CD4-positive, alpha-beta T cell (primary cell): Measurements from ENCODE around the gene MITF. TPM values are rescaled to one million over a fixed set of nuclear protein-coding genes. Genes with fewer than 3 reads are reported as not detected.

ENCODE experiments used
- ATAC-seq: fragments of 200-7000 bp; cut with Tn5 transposase; one replicate; pipeline ENCODE4 v1.10.0; 2022; ENCODE audit warnings: mild to moderate bottlenecking; ENCODE audit not compliant: poor library complexity
- CTCF ChIA-PET: fragments of 350-600 bp; sonication (Branson Sonifier 250); formaldehyde crosslinking; loops from one replicate; lab custom pipeline; 2021; ENCODE audit warnings: antibody characterized with exemption, inconsistent platforms; lab: Charles Lee
- POLR2A ChIA-PET: fragments of 350-600 bp; sonication (Branson Sonifier 250); formaldehyde crosslinking; loops from one replicate; lab custom pipeline; 2021; ENCODE audit warnings: antibody characterized with exemption, inconsistent platforms; lab: Charles Lee
- DNase-seq, 14 experiments: peaks; one replicate each; pipeline ENCODE4 v3.0.0-alpha.2; 2013 to 2020; ENCODE audit warnings: mixed read lengths in 2 of 14
- H3K27ac ChIP-seq, 2 donors: one replicate each; pipeline versions ENCODE4 v1.5.1 to v1.7.0; 2013; ENCODE audit warnings: low read length in 2 of 2, low read depth in 1 of 2, mild to moderate bottlenecking in 1 of 2
- H3K27me3 ChIP-seq, 2 experiments: 1 replicate in 1 of 2; 2 replicates in 1 of 2; pipeline versions ENCODE4 v1.6.1 to v1.7.0; 2013; ENCODE audit warnings: low read length in 2 of 2, control low read depth in 1 of 2, mild to moderate bottlenecking in 1 of 2, moderate library complexity in 1 of 2; ENCODE audit not compliant: insufficient read depth in 2 of 2, control insufficient read depth in 1 of 2
- H3K36me3 ChIP-seq: one replicate; pipeline ENCODE4 v1.6.1; 2013; ENCODE audit warnings: low read length, control low read depth; ENCODE audit not compliant: insufficient read depth
- H3K4me1 ChIP-seq: one replicate; pipeline ENCODE4 v1.6.1; 2013; ENCODE audit warnings: low read length, control low read depth; ENCODE audit not compliant: insufficient read depth
- H3K4me3 ChIP-seq: one replicate; pipeline ENCODE4 v1.5.1; 2013; ENCODE audit warnings: mild to moderate bottlenecking, low read length, moderate library complexity
- H3K9me3 ChIP-seq, 2 experiments: 1 replicate in 1 of 2; 2 replicates in 1 of 2; pipeline versions ENCODE4 v1.6.1 to v1.7.0; 2013; ENCODE audit warnings: low read length in 2 of 2, mild to moderate bottlenecking in 2 of 2, control low read depth in 1 of 2, moderate library complexity in 1 of 2; ENCODE audit not compliant: control insufficient read depth in 1 of 2, insufficient read depth in 1 of 2
- H3K27ac Mint-ChIP-seq: one replicate; pipeline ENCODE4 v1.8.0; 2020; ENCODE audit warnings: mixed read lengths
- H3K27me3 Mint-ChIP-seq: one replicate; pipeline ENCODE4 v1.8.0; 2021; ENCODE audit warnings: mixed read lengths
- H3K36me3 Mint-ChIP-seq: one replicate; pipeline ENCODE4 v1.8.0; 2021; ENCODE audit warnings: low read depth, mixed read lengths
- H3K4me1 Mint-ChIP-seq: one replicate; pipeline ENCODE4 v1.8.0; 2021; ENCODE audit warnings: low read depth, mixed read lengths
- H3K4me3 Mint-ChIP-seq: one replicate; pipeline ENCODE4 v1.8.0; 2020; ENCODE audit warnings: mild to moderate bottlenecking, mixed read lengths
- H3K9me3 Mint-ChIP-seq: one replicate; pipeline ENCODE4 v1.8.0; 2020; ENCODE audit warnings: mixed read lengths
- CTCF ChIP-seq: fragments of 200-600 bp; IDR thresholded peaks from one replicate; pipeline ENCODE4 v1.8.0; 2022; ENCODE audit warnings: antibody characterized with exemption, mild to moderate bottlenecking
- intact Hi-C, 2 experiments: fragments of 100-400 bp; cut with DNase I in 1 of 2; cut with micrococcal nuclease in 1 of 2; formaldehyde crosslinking; loops; one replicate each; pipeline versions ENCODE4 v1.15.1 to v1.9.0; 2023 to 2025; cut with DNase I, micrococcal nuclease
- total RNA-seq, 174 experiments: library from RNA in 2 of 174; stranded (reverse) in 2 of 174; gene quantifications; one replicate each; pipeline ENCODE4 v1.2.3 and lab custom pipeline; 2021 to 2026

The MITF gene
- total RNA-seq, 2 experiments from 2014 or later: not detected

- no peak overlapping the region for H3K4me3 ChIP-seq
- no peak overlapping the region for H3K27ac ChIP-seq
- Mint-ChIP-seq H3K9me3 (no peaks in the 10 kb centered on the region), H3K27me3 (no peaks in the 10 kb centered on the region), H3K36me3 (no peaks in the 10 kb centered on the region), H3K27ac (no peak overlapping the region), H3K4me1 (no peaks in the 10 kb centered on the region), H3K4me3 (no peak overlapping the region)
- ChIA-PET POLR2A (no interaction called here), CTCF (no interaction called here)
- no peaks in the 10 kb centered on the region for H3K4me1 ChIP-seq
- H3K36me3 ChIP-seq: no peaks in the 10 kb centered on the region
- no peaks in the 10 kb centered on the region for H3K27me3 ChIP-seq
- ATAC-seq (no peak), DNase-seq (no peak)
- no peaks in the 10 kb centered on the region for H3K9me3 ChIP-seq
- no peak for TF ChIP-seq CTCF
- intact Hi-C loops: no loop called here
These were observed 161.1 kb downstream of the MITF start for GRCh38 chr3:69900331-69900730.

- Mint-ChIP-seq H3K36me3 (no peaks in the 10 kb centered on the region), H3K27ac (no peak overlapping the region), H3K27me3 (peaks cover under 1% of the 10 kb centered on the region), H3K4me3 (no peak overlapping the region), H3K9me3 (no peaks in the 10 kb centered on the region), H3K4me1 (no peaks in the 10 kb centered on the region)
- H3K36me3 ChIP-seq: no peaks in the 10 kb centered on the region
- no peak for TF ChIP-seq CTCF
- H3K4me3 ChIP-seq: no peak overlapping the region
- no peak for DNase-seq
- no peaks in the 10 kb centered on the region for H3K27me3 ChIP-seq
- no peak for ATAC-seq
- H3K4me1 ChIP-seq: no peaks in the 10 kb centered on the region
- intact Hi-C loops: no loop called here
- no peak overlapping the region for H3K27ac ChIP-seq
- POLR2A ChIA-PET: no interaction called here
- no peaks in the 10 kb centered on the region for H3K9me3 ChIP-seq
- CTCF ChIA-PET: no interaction called here
These were observed 162.5 kb downstream of the MITF start for GRCh38 chr3:69901802-69902201.

GRCh38 chr3:69902386-69902785 lies 163.1 kb downstream of the MITF start:
- CTCF ChIA-PET: no interaction called here
- intact Hi-C loops: no loop called here
- H3K36me3 Mint-ChIP-seq: no peaks in the 10 kb centered on the region
- Histone ChIP-seq H3K27ac (no peak overlapping the region), H3K27me3 (no peaks in the 10 kb centered on the region), H3K4me3 (no peak overlapping the region), H3K9me3 (no peaks in the 10 kb centered on the region), H3K36me3 (no peaks in the 10 kb centered on the region), H3K4me1 (no peaks in the 10 kb centered on the region)
- no peaks in the 10 kb centered on the region for H3K9me3 Mint-ChIP-seq
- POLR2A ChIA-PET: no interaction called here
- H3K27me3 Mint-ChIP-seq: peaks cover 6% of the 10 kb centered on the region
- no peak overlapping the region for H3K27ac Mint-ChIP-seq
- ATAC-seq (no peak), DNase-seq (no peak)
- no peaks in the 10 kb centered on the region for H3K4me1 Mint-ChIP-seq
- H3K4me3 Mint-ChIP-seq: no peak overlapping the region
- no peak for TF ChIP-seq CTCF
